ENCODE data around the gene TAGLN2. TPM values are rescaled to one million over a fixed set of nuclear protein-coding genes. Genes with fewer than 3 reads are reported as not detected.

TAGLN2 gene
- total RNA-seq, 1 experiment from 2014 or later: 66.9 TPM

DNA sequence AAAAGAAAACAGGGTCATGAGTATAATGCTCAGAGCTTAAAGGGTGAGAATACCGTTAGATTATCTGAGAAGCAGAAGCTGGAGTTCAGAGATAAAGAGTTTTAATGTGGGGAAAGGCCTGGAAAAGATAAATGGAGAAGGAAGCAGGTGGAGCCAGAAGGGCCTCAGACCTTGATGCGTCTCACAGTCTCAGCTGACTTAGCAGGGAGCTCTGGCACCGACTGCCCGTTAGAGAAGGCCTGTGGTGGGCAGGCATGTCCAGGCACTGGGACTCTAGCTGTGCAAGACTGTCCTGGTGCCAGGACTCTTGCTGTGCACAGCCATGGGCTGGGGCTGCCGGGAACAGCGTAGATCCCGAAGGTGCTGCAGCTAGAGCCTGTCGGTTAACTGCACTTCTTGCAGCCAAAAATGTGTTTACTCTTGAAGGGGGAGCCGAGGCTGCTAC, 32.5 kb upstream of the TAGLN2 start:
- POLR2A ChIA-PET: no interaction called here
- CTCF ChIA-PET: interaction anchor here (2.0 to 4.3 kb wide), 3 partner anchors 12 to 159 kb away, joined by 4 to 32 read pairs (median 4); partner anchors contain the start of gene IGSF9
- no peaks in the 10 kb centered on the region for H3K9me3 Mint-ChIP-seq
- no peak for ATAC-seq
- H3K27me3 Mint-ChIP-seq (ENCODE audit: low read depth): peaks cover 4% of the 10 kb centered on the region
- H3K4me3 Mint-ChIP-seq: no peak overlapping the region
- TF ChIP-seq GRHL2 (CRISPR knock-in tag; IDR thresholded peaks at IDR 0.05; ENCODE audit: insufficient replicate concordance, severe bottlenecking) (no peak), NFYB (CRISPR knock-in tag; conservative IDR thresholded peaks at IDR 0.05; ENCODE audit: low read depth) (no peak), FOXK1 (CRISPR knock-in tag; IDR thresholded peaks at IDR 0.05) (no peak), MAX (CRISPR knock-in tag; IDR thresholded peaks at IDR 0.05) (no peak), GABPB1 (CRISPR knock-in tag; IDR thresholded peaks at IDR 0.05) (no peak), NR3C1 (CRISPR knock-in tag; conservative IDR thresholded peaks at IDR 0.05; ENCODE audit: low read depth) (no peak), STAT6 (CRISPR knock-in tag; conservative IDR thresholded peaks at IDR 0.05; ENCODE audit: low read depth) (no peak), ZNF425 (CRISPR knock-in tag; conservative IDR thresholded peaks at IDR 0.05) (no peak), NFE2L1 (CRISPR knock-in tag; IDR thresholded peaks at IDR 0.05) (no peak), NR2C2 (CRISPR knock-in tag; IDR thresholded peaks at IDR 0.05) (no peak), E2F1 (CRISPR knock-in tag; IDR thresholded peaks at IDR 0.05) (no peak)
- TF ChIP-seq, protein P1, sequence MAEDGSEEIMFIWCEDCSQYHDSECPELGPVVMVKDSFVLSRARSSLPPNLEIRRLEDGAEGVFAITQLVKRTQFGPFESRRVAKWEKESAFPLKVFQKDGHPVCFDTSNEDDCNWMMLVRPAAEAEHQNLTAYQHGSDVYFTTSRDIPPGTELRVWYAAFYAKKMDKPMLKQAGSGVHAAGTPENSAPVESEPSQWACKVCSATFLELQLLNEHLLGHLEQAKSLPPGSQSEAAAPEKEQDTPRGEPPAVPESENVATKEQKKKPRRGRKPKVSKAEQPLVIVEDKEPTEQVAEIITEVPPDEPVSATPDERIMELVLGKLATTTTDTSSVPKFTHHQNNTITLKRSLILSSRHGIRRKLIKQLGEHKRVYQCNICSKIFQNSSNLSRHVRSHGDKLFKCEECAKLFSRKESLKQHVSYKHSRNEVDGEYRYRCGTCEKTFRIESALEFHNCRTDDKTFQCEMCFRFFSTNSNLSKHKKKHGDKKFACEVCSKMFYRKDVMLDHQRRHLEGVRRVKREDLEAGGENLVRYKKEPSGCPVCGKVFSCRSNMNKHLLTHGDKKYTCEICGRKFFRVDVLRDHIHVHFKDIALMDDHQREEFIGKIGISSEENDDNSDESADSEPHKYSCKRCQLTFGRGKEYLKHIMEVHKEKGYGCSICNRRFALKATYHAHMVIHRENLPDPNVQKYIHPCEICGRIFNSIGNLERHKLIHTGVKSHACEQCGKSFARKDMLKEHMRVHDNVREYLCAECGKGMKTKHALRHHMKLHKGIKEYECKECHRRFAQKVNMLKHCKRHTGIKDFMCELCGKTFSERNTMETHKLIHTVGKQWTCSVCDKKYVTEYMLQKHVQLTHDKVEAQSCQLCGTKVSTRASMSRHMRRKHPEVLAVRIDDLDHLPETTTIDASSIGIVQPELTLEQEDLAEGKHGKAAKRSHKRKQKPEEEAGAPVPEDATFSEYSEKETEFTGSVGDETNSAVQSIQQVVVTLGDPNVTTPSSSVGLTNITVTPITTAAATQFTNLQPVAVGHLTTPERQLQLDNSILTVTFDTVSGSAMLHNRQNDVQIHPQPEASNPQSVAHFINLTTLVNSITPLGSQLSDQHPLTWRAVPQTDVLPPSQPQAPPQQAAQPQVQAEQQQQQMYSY (CRISPR knock-in tag; IDR thresholded peaks at IDR 0.05): no peak
- no peak overlapping the region for H3K27ac Mint-ChIP-seq
- no peaks in the 10 kb centered on the region for H3K36me3 Mint-ChIP-seq
- no peak for DNase-seq (ENCODE audit: low spot score)
- H3K4me1 Mint-ChIP-seq: no peaks in the 10 kb centered on the region; the same call in 1 of the 2 replicates

GRCh38 chr1:159955456-159955855, 30.1 kb upstream of the TAGLN2 start:
- DNase-seq (ENCODE audit: low spot score): no peak
- ChIA-PET POLR2A (no interaction called here), CTCF (interaction anchor here (1.6 to 4.3 kb wide), 2 partner anchors 9 to 52 kb away, joined by 4 to 32 read pairs; partner anchors contain the start of gene IGSF9)
- Mint-ChIP-seq H3K4me3 (no peak overlapping the region), H3K27me3 (ENCODE audit: low read depth) (peaks cover 9% of the 10 kb centered on the region), H3K9me3 (no peaks in the 10 kb centered on the region), H3K27ac (no peak overlapping the region), H3K36me3 (no peaks in the 10 kb centered on the region), H3K4me1 (no peaks in the 10 kb centered on the region; the same call in 1 of the 2 replicates)
- TF ChIP-seq ZNF219 (CRISPR knock-in tag; IDR thresholded peaks at IDR 0.05; ENCODE audit: borderline replicate concordance) (no peak), TEAD1 (CRISPR knock-in tag; IDR thresholded peaks at IDR 0.05) (no peak), SMAD4 (CRISPR knock-in tag; IDR thresholded peaks at IDR 0.05) (no peak), KAT7 (CRISPR knock-in tag; IDR thresholded peaks at IDR 0.05; ENCODE audit: borderline replicate concordance) (no peak), NFATC4 (CRISPR knock-in tag; IDR thresholded peaks at IDR 0.05) (no peak), FOXK1 (CRISPR knock-in tag; IDR thresholded peaks at IDR 0.05) (no peak), SOX15 (CRISPR knock-in tag; IDR thresholded peaks at IDR 0.05) (no peak)
- TF ChIP-seq, protein P2, sequence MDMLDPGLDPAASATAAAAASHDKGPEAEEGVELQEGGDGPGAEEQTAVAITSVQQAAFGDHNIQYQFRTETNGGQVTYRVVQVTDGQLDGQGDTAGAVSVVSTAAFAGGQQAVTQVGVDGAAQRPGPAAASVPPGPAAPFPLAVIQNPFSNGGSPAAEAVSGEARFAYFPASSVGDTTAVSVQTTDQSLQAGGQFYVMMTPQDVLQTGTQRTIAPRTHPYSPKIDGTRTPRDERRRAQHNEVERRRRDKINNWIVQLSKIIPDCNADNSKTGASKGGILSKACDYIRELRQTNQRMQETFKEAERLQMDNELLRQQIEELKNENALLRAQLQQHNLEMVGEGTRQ (CRISPR knock-in tag; IDR thresholded peaks at IDR 0.05): no peak
- TF ChIP-seq, protein P3, sequence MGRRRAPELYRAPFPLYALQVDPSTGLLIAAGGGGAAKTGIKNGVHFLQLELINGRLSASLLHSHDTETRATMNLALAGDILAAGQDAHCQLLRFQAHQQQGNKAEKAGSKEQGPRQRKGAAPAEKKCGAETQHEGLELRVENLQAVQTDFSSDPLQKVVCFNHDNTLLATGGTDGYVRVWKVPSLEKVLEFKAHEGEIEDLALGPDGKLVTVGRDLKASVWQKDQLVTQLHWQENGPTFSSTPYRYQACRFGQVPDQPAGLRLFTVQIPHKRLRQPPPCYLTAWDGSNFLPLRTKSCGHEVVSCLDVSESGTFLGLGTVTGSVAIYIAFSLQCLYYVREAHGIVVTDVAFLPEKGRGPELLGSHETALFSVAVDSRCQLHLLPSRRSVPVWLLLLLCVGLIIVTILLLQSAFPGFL (CRISPR knock-in tag; IDR thresholded peaks at IDR 0.05; ENCODE audit: borderline replicate concordance): no peak
- ATAC-seq: no peak
